DOHH2 (cell line): ENCODE results near the gene DAZAP1.

ENCODE experiments used
- EZH2phosphoT487 ChIP-seq: fragments of 200-600 bp; sonication (generic); IDR thresholded peaks from 2 replicates; pipeline ENCODE4 v1.6.1; 2017; ENCODE audit warnings: borderline replicate concordance, mild to moderate bottlenecking, antibody characterized with exemption, low read length, moderate library complexity, mixed read lengths
- TF ChIP-seq, protein P1 (sequence below): fragments of 200-600 bp; sonication (generic); IDR thresholded peaks from one replicate; pipeline ENCODE4 v1.5.1; 2014; ENCODE audit warnings: antibody characterized with exemption, mild to moderate bottlenecking, low read depth, low read length; ENCODE audit not compliant: poor library complexity, severe bottlenecking

DNA sequence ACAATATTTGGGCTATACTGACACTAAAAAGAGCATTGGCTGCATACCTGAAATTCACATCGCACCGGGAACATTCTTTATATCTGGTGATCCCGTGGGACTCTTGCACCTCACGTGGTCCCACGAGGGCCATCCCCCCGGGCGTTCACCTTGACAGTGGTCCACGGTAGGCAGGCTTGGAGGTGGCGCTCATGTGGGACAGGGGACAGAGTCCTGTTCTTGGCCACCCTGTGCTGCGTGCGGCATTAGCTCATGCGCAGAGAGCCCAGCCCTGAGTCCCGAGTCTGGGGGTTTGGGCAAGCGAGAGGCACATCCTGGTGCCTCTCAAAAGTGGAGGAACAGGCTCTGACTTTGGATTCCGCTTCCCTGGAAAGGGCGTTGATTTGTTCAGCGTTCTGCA is 13.5 kb upstream of the DAZAP1 start:
- TF ChIP-seq, protein P1, sequence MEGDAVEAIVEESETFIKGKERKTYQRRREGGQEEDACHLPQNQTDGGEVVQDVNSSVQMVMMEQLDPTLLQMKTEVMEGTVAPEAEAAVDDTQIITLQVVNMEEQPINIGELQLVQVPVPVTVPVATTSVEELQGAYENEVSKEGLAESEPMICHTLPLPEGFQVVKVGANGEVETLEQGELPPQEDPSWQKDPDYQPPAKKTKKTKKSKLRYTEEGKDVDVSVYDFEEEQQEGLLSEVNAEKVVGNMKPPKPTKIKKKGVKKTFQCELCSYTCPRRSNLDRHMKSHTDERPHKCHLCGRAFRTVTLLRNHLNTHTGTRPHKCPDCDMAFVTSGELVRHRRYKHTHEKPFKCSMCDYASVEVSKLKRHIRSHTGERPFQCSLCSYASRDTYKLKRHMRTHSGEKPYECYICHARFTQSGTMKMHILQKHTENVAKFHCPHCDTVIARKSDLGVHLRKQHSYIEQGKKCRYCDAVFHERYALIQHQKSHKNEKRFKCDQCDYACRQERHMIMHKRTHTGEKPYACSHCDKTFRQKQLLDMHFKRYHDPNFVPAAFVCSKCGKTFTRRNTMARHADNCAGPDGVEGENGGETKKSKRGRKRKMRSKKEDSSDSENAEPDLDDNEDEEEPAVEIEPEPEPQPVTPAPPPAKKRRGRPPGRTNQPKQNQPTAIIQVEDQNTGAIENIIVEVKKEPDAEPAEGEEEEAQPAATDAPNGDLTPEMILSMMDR, result no peak
- no peak for TF ChIP-seq EZH2phosphoT487
